Endothelial cell of umbilical vein (primary cell): ENCODE measurements around the gene ALKBH5. TPM values are rescaled to one million over a fixed set of nuclear protein-coding genes. Genes with fewer than 3 reads are reported as not detected.

Source experiments
- BruUV-seq: library from RNA; stranded (reverse); fragments of 400-500 nt; replicated peaks from 2 replicates; lab custom pipeline; 2021; lab: Mats Ljungman, UMichigan
- CTCF ChIA-PET: fragments of 300-600, 350-600 bp; sonication (Branson Sonifier 250); formaldehyde crosslinking; loops from one replicate; lab custom pipeline; 2021; ENCODE audit warnings: antibody characterized with exemption, inconsistent platforms; lab: Charles Lee
- POLR2A ChIA-PET: fragments of 300-600, 350-600 bp; sonication (Branson Sonifier 250); formaldehyde crosslinking; loops from one replicate; lab custom pipeline; 2021; ENCODE audit warnings: antibody characterized with exemption, inconsistent platforms; lab: Charles Lee
- DNase-seq: peaks from one replicate; pipeline ENCODE4 v3.0.0-alpha.2; 2011; ENCODE audit warnings: low read depth, low spot score
- FAIRE-seq: peaks from 2 replicates; lab custom pipeline; 2011; peaks lifted over from hg19 to GRCh38; lab: Jason Lieb, UNC
- H2AFZ ChIP-seq: 2 replicates; pipeline ENCODE4 v1.6.0; 2012; ENCODE audit warnings: low read depth, low read length, control low read depth, inconsistent platforms
- H3K27ac ChIP-seq: 2 replicates; pipeline ENCODE4 v1.5.1; 2011; ENCODE audit warnings: low read depth, mild to moderate bottlenecking, control low read depth, low read length, moderate library complexity; ENCODE audit not compliant: insufficient read depth
- H3K27me3 ChIP-seq, 2 experiments: 2 replicates each; pipeline versions ENCODE4 v1.6.0 to v1.6.1; 2011; ENCODE audit warnings: low read length in 2 of 2, mixed read lengths in 1 of 2; ENCODE audit not compliant: control insufficient read depth in 2 of 2, insufficient read depth in 2 of 2
- H3K36me3 ChIP-seq, 2 experiments: 2 replicates in 1 of 2; 3 replicates in 1 of 2; pipeline ENCODE4 v1.5.1; 2011; ENCODE audit warnings: low read length in 2 of 2, mild to moderate bottlenecking in 1 of 2, moderate library complexity in 1 of 2; ENCODE audit not compliant: control insufficient read depth in 2 of 2, insufficient read depth in 2 of 2; ENCODE audit errors: extremely low read depth in 1 of 2
- H3K4me1 ChIP-seq: 3 replicates; pipeline ENCODE4 v1.5.1; 2011; ENCODE audit warnings: mild to moderate bottlenecking, low read length; ENCODE audit not compliant: control insufficient read depth, insufficient read depth; ENCODE audit errors: extremely low read depth
- H3K4me2 ChIP-seq: 2 replicates; pipeline ENCODE4 v1.6.1; 2011; ENCODE audit warnings: low read length, control low read depth, mixed read lengths; ENCODE audit not compliant: insufficient read depth
- H3K4me3 ChIP-seq, 3 experiments: fragments of 200-600 bp in 1 of 3; sonication (generic), shearing (Covaris generic) in 1 of 3; replicated peaks in 1 of 3; 2 replicates each; pipeline ENCODE4 v1.5.1; 2011 to 2016; ENCODE audit warnings: control low read depth in 3 of 3, low read length in 3 of 3, mild to moderate bottlenecking in 2 of 3, inconsistent platforms in 1 of 3, low read depth in 1 of 3, moderate library complexity in 1 of 3; ENCODE audit not compliant: insufficient read depth in 1 of 3
- H3K79me2 ChIP-seq: 2 replicates; pipeline ENCODE4 v1.6.0; 2012; ENCODE audit warnings: low read length, inconsistent platforms; ENCODE audit not compliant: control insufficient read depth, insufficient read depth
- H3K9ac ChIP-seq: replicated peaks from 2 replicates; pipeline ENCODE3; 2011; ENCODE audit warnings: low read length, control low read depth; ENCODE audit not compliant: insufficient read depth; ENCODE audit errors: extremely low read depth
- H3K9me1 ChIP-seq: replicated peaks from 3 replicates; pipeline ENCODE4 v1.6.0; 2011; ENCODE audit warnings: mild to moderate bottlenecking, low read length; ENCODE audit not compliant: control insufficient read depth, insufficient read depth; ENCODE audit errors: extremely low read depth
- H3K9me3 ChIP-seq: replicated peaks from 2 replicates; pipeline ENCODE4 v1.5.1; 2012; ENCODE audit warnings: low read length, inconsistent platforms; ENCODE audit not compliant: control insufficient read depth, insufficient read depth
- H4K20me1 ChIP-seq: replicated peaks from 2 replicates; pipeline ENCODE3; 2011; ENCODE audit warnings: mild to moderate bottlenecking, low read length; ENCODE audit not compliant: control insufficient read depth, insufficient read depth; ENCODE audit errors: extremely low read depth
- GATA2 ChIP-seq: IDR thresholded peaks from 2 replicates; pipeline ENCODE4 v1.7.0; 2011; ENCODE audit warnings: low read depth, mild to moderate bottlenecking, moderate library complexity, mixed read lengths, low read length; ENCODE audit not compliant: insufficient read length, insufficient read depth
- dilution Hi-C: fragments of 300-500 bp; cut with MboI; formaldehyde crosslinking; loops from one replicate; pipeline ENCODE4 v1.15.0; 2019; ENCODE audit warnings: low sequenced_read_pairs; ENCODE audit not compliant: extremely low pct_ligation_motif_present
- intact Hi-C: fragments of 100-400 bp; cut with micrococcal nuclease; formaldehyde crosslinking; loops from one replicate; pipeline ENCODE4 v1.10.0; 2022
- polyA plus RNA-seq, 4 experiments: library from polyadenylated mRNA; depleted of rRNA in 3 of 4; stranded (reverse) in 3 of 4; unstranded in 1 of 4; fragments of >200 nt; gene quantifications; 2 replicates each; pipeline versions ENCODE4 v1.2.1 to v1.2.3, GENCODE V29; 2011 to 2012; ENCODE audit warnings: missing spikeins in 1 of 4
- total RNA-seq: library from RNA; stranded (reverse); gene quantifications from 2 replicates; pipeline ENCODE4 v1.2.3, GENCODE V29; 2021
- TF ChIP-seq, protein P1 (sequence below), 2 donors: IDR thresholded peaks; 1 replicate in 1 of 2; 2 replicates in 1 of 2; pipeline ENCODE4 v1.5.1; 2011; ENCODE audit warnings: low read length in 2 of 2, mild to moderate bottlenecking in 2 of 2, moderate library complexity in 2 of 2, control low read depth in 1 of 2, inconsistent platforms in 1 of 2, low read depth in 1 of 2; ENCODE audit not compliant: insufficient read depth in 1 of 2; ENCODE audit errors: extremely low read depth in 1 of 2
- TF ChIP-seq, protein P2 (sequence below): IDR thresholded peaks from 2 replicates; pipeline ENCODE4 v1.6.1; 2011; ENCODE audit not compliant: insufficient read depth, insufficient read length

The ALKBH5 gene
- total and polyA plus RNA-seq, 2 donors (not counting 3 experiments of a cell fraction or from before 2014, with no cell fraction given): 55.3 to 71.0 TPM

DNA sequence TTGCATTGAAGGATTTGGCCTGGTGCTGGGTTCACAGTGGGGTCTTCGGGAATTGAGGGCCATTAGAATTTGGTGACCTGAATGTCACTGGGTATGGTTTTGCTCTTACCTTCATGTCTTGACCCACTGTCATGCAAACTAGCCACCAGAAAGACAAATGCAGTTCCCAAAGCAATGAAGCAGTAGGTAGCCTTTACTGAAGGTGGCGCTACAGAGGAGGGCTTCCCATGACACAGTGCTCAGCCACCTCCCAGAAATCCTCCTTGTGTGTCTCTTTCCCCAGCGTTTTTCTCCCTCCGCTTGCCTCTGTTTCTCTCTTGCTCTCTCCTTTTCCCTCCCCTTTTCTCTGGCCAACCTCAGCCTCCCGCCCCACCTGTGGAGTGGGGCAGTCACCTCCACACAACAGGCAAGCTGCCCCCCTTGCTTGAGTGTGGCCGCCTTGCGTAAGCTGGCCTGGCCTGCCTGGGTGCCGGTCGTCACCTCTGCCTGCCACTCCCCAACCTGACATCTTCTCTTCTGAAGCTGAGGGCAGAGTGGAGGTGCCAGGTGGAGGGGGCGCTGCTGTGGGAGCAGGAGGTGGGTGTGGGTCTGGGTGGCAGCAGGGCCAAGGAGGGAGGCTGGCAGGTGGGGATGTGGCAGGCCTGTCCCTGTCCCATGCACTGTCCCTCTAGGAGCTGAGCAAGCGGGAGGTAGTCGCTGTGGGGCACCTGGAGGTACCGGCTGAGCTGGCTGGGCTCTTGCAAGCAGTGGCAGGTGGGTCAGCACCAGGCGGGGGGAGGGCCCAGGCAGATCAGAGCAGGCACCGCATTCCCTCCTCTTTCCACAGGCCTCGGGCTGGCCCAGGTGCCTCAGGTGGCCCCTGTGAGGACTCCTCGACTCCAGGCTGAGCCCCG lies 40.3 kb upstream of the ALKBH5 start:
- Histone ChIP-seq H3K79me2 (no peaks in the 10 kb centered on the region), H3K9ac (no peak overlapping the region), H3K4me2 (no peak overlapping the region), H3K9me1 (no peaks in the 10 kb centered on the region), H3K36me3 (no peaks in the 10 kb centered on the region), H3K4me3 (no peak overlapping the region), H3K9me3 (no peaks in the 10 kb centered on the region), H4K20me1 (no peaks in the 10 kb centered on the region), H3K27ac (no peak overlapping the region), H3K4me1 (peaks cover 4% of the 10 kb centered on the region), H2AFZ (no peak overlapping the region), H3K27me3 (no peaks in the 10 kb centered on the region)
- dilution Hi-C loops (no loop called here), intact Hi-C loops (loop anchor here (5.0 kb wide), 1 partner anchor 74 kb away; no protein-coding TSS in a partner anchor)
- DNase-seq (no peak), FAIRE-seq (peak; percentile 43)
- no TSS peak for BruUV-seq
- CTCF ChIA-PET: interaction anchor here (0.5 to 3.5 kb wide), 8 partner anchors 8 to 83 kb away, joined by 3 to 37 read pairs (median 4); partner anchors contain the start of gene ALKBH5
- TF ChIP-seq, protein P1, sequence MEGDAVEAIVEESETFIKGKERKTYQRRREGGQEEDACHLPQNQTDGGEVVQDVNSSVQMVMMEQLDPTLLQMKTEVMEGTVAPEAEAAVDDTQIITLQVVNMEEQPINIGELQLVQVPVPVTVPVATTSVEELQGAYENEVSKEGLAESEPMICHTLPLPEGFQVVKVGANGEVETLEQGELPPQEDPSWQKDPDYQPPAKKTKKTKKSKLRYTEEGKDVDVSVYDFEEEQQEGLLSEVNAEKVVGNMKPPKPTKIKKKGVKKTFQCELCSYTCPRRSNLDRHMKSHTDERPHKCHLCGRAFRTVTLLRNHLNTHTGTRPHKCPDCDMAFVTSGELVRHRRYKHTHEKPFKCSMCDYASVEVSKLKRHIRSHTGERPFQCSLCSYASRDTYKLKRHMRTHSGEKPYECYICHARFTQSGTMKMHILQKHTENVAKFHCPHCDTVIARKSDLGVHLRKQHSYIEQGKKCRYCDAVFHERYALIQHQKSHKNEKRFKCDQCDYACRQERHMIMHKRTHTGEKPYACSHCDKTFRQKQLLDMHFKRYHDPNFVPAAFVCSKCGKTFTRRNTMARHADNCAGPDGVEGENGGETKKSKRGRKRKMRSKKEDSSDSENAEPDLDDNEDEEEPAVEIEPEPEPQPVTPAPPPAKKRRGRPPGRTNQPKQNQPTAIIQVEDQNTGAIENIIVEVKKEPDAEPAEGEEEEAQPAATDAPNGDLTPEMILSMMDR (IDR thresholded peaks at IDR 0.05; ENCODE audit: extremely low read depth in 1 of 2, insufficient read depth in 1 of 2, low read depth in 1 of 2, low read length in 2 of 2): peak; percentile 43 to 47
- no peak for TF ChIP-seq GATA2
- TF ChIP-seq, protein P2, sequence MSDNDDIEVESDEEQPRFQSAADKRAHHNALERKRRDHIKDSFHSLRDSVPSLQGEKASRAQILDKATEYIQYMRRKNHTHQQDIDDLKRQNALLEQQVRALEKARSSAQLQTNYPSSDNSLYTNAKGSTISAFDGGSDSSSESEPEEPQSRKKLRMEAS: no peak
- POLR2A ChIA-PET: no interaction called here
